HT1080 (cell line): Measurements from ENCODE around the gene SORCS3. TPM values are rescaled to one million over a fixed set of nuclear protein-coding genes. Genes with fewer than 3 reads are reported as not detected.
A peak's percentile ranks its signal among the peaks of the same experiment; 100 is the strongest.

Source experiments
- DNase-seq: peaks from one replicate; pipeline ENCODE4 v3.0.0-alpha.2; 2015; ENCODE audit warnings: low read depth
- total RNA-seq: library from RNA; depleted of rRNA; stranded (reverse); fragments of >200 nt; shearing (Covaris generic); gene quantifications from 2 replicates; pipeline ENCODE4 v1.2.3, GENCODE V29; 2014

SORCS3 gene
- total RNA-seq, 1 experiment from 2014 or later, result 0.05 TPM

DNA sequence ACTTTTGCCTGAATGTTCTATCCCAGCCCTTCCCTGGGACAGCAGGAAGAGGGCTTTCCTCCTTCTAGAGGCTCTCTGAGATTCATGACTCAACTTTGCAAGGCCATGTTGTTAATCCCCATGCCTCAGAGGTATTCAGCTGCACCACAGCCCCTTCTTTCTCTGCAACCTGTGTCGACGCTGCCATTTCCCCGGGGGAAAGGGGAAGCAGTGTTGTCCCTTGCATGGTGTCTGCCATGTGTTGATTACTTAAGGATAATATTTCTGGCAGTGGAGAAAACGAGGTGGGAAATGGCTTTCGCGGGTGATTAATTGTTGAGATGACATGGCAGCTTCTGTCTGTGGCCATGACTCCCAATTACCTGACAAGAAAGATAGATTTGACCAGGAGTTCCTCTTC, 133.1 kb downstream of the SORCS3 start:
- DNase-seq, result peak; percentile 43

DNA sequence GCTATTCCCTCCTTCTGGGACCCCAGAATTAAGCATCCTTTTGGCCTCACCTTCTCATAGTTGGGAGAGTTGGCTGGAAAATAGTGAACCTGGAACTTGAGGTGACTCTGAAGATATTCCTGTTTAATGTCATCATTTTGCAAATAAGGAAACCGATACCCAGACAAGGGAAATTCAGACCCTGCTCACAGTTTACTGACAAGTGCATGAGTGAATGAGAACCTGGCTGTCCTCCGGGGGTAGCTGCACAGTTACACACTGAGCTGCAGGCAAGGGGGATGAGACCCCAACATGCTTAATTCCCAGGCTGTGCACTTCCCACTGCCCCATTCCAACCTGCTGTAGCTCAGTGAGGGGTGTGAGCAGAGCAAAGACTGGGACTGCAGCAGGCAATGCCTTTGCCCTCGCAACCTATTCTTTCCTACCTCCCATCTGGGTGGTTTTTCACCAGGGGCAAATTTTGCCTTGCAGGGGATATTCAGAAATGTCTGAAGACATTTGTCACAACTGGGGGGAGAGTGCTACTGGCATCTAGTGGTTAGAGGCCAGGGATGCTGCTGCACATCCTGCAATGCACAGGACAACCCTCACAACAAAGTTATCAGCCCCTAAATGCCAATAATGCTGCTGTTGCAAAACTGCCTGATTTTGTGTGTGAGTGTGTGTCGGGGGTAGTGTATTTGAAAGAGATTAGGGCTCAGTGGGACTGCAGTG, 136.2 kb downstream of the SORCS3 start:
- DNase-seq, result no peak

DNA sequence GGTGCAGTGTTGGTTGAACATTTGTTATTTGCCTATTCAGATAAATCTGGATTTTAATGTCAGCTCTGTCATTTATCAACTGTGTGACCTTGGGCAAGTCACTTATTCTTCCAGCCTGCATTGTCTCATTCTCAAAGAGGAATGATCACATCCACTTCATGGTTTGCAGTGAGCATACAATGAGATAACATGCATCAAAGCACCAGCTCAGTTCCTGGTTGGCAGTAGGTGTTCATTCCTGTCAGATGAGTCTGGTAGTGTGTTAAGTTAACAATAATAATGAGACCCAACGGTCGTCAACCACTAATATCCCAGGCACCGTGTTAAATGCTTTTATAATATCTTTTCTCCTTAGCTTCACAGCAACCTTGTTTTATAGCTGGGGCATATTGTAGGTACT, 137.3 kb downstream of the SORCS3 start:
- peak; percentile 13 for DNase-seq

DNA sequence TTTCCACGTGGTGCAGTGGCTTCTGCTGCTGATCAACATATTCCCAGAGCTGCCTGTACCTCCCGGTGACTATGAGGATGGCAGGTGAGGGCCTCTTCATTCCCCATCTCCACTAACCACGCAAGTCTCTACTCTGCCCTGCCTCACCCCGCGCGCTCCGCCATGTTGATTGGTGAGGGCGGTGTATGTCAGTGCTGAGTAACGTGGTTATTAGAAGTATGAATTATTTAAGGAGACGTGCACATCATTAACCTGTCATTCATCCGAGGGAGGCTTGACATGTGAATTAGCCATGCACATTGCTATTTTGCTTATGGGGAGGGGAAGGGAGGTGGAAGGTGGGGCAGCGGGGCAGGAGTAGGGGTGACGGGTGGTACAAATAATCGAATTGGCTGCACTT, 138.6 kb downstream of the SORCS3 start:
- no peak for DNase-seq

DNA sequence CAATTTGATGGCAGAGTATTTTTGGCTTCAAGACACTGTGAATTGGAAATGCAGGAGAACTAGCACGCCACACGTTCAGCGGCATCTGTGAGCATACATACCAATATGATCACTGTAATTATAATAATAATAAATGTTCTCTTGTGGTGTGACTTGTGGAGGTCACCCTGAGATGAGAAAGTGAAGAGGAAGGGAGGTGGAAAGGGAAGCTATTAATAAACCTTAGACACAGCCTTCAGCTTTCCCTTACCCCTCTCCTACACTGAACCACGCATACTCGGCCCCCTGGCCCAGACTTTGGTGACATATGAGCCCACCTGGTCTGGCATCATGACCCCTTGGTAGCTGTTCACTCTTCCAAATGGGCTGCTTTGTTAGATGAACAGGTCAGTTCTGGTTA, 139.1 kb downstream of the SORCS3 start:
- DNase-seq, result no peak

DNA sequence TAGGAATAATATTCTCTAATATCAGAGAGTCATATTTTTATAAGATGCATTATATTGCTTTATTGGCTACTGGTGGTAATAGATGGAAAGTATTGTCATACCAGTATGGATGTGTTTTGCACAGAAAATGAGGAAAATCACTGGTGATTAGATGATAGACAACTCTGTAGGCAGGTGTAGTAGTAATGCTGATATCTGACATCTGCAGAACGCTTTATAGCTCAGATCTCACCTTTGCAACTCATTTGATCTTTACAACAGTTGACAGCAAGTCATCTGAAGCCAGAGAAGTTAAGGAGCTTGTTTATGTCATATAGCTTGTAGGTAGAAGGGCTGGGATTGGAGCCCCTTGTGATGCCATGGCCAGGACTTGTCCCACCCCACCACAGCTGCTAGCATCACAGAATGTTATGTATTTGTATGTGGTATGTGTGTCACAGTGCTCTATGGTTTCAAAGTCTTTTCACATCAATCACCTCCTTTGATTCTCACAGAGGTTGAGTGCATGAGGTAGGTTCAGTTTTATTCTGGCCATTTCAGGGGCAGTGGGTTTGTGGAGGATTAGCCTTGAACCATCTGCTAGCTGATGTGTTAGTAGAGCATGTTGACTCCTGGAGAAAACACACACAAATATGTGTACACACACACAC, 140.0 kb downstream of the SORCS3 start:
- no peak for DNase-seq

DNA sequence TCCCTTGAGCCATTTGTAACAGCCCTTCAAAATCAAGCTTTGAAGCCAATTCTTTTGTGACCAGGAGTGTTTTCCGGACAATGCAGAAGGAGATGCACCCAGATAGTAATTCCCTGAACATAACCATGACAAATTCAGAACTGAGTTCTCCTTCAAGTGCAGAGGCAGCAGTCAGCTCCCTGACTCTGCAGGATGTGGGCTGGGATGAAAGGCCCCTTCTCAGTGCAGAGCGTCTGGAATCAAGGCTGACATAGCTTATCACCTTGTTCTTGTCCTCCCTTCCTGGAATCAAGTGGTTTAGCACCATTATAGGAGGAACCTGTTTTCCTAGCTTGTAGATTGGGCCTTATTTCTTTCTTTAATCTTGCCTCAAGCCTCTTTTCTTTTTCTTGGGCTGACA, 143.4 kb downstream of the SORCS3 start:
- DNase-seq, result no peak

DNA sequence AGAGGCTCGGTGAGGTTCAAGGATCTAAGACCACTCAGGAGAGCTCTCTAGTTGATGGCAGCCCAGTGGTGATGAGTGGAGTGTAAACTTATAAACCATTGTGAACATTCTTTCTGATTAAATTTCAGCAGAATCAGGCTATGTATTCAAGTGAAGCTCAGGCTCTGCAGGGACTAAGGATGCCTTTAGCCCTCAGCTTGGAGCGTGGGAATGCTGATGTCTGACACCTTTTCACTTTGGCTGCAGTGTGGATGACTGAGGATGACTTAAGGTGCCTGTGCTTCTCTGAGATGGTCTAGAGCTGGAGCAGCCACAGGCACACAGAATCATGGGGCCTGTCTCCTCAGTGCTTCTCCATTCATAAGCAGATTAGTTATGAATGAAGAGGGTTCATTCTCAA, 150.4 kb downstream of the SORCS3 start:
- no peak for DNase-seq

DNA sequence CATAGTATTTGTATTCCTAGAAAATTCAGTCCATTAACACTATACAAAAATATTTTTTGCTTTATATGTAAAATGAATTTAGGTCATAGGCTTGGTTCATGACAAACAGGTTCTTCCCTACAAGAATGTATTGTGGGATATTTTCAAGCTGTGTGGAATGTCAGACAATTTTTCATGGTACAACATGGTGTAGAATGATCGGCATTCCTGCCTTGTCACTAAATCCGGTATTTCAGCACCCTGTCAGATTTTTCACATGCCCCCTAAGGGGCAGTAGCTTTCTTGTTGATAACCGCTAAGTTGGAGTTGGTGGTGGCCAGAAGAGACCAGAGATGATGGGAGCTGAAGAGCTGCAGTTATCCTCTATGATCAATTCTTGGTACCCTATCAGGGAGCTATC, 154.3 kb downstream of the SORCS3 start:
- no peak for DNase-seq

DNA sequence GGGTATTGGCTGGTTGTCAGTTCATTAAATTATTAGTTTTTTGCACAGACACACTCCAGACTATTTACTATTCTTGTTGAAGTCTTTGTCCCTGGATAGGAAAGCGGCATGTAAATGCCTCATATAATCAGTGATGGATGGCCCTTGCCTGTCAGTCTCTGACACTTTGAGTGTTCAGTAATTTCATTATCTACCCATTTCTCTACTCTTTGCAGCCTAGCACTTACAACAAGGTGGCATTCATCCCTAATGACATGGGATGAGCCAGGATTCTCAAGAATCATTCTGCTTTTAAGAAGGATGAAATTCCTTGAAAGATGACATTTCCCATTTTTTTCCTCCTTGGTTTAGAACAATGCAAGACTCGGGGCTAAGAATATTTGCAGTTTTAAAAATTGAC, 155.7 kb downstream of the SORCS3 start:
- no peak for DNase-seq

DNA sequence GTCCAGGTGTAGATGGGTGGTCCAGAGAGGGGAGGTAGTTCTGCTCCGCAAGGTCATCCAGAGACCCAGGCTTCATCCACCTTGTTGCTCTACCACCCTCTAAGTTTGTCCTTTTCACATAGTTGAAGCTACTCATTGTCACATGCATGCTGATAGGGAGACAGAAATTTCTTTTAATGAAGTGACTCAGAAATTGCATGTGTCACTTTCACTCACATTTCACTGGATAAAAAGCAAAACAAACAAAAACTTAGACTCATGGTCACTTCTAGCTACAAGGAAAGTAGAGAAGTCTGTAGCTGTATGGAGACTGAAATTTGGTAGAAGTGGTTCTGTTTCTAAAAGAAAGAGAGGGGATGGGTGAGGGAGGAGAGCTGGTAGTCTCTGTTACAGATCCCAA, 161.9 kb downstream of the SORCS3 start:
- peak; percentile 12 for DNase-seq

DNA sequence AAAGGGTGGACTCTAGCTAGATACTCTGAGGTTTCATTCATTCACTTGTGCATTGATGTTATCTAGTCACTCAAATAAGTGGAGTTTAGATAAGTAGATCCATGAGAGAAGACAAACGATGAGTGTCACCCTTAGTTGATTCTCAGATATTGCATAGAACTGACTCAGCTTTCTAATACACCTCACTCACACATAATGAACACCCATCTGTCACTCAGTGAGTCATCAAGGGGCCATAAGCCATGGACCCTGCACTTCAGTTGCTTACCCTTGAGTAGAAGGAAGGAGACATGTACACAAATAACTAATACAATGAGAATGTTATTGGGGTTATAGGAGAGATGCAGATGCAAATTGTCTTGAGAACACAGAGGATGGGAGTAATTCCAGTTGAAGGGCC, 163.8 kb downstream of the SORCS3 start:
- DNase-seq, result peak; percentile 43

DNA sequence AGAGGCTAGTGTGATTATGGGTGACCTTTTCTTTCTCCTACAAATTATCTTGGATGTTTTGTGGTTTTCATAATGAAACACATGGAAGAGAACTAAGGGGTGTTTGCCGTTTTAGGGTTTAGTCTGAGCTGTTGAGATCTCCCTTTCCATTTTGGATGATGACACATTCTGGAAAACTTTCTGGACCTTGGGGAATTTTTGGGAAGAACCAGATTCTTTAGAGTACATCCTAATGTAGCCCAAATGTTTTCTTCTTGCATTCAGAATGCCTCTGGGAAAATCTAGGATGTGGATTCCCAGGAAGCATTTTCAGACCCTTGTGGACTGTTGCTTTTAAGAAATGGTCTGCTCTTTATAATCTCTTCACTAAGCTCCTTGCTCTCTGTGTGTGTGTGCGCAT, 165.7 kb downstream of the SORCS3 start:
- no peak for DNase-seq

DNA sequence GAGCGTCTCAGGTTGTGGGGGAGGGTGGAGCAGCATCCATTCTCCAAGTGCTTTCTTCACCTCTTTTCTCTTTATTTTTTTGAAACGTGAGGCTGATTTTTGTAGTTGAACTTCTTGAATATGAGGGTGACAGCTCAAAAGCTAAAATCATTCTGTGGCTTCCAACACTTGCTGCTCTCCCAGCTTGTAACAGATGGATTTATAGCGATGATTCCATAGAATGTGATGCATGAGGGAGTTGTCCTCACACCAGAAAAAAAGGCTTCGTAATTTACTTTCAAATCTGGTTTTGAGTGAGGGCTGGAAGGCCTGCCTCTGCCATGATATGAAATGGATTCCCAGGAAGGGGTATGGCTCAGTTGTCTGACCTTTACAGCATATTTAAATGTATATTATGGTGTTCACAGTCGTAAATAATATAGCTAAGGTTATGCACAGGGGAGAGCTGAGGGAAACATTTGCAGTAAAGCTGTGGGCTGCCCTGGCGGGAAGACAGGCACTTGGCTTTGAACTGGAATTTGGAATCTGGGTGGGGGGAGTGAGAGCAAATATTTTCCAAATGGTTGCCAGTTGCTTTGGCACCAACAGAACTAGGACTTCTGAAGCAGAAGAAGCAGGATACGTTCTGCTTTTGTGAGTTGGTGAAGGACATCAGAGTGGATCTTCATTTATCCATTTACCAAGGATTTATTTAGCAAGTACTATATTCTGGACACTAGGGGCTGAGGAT, 166.7 kb downstream of the SORCS3 start:
- no peak for DNase-seq

DNA sequence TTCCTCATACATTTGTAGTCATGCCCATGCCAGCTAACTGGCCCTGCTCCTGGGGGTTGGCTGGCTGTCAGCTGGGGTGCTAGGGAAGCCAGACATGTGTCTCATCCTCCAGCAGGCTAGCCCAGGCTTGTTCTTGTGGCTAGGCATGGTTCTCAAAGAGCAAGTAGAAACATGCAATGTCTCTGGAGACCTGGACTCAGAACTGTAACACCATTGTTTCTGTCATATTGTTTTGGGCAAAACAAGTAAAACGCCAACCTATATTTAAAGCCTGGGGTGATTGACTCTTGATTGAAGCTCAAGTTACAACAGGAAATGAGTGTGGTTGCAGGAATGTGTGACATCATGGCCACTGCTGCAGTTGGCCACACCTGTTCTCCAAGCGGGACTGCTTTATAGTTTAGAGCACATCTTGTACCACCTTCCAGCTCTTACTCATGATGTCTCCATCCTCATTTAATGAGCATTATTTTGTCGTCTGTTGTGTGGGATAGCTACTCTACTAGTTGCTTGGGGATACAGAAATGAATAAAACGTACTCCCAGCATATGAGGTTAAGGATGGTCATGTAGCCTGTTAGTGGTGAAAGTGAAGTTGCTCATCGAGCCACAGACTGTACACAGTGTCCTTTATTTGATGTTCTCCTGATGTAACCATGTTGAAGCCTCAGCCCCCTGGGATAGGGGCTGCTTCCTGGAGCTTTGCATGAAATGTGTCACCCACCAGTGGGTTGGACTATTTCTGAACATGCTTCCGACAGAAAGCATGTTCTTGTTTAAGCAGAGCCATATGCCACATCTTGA, 168.4 kb downstream of the SORCS3 start:
- peak; percentile 96 for DNase-seq

DNA sequence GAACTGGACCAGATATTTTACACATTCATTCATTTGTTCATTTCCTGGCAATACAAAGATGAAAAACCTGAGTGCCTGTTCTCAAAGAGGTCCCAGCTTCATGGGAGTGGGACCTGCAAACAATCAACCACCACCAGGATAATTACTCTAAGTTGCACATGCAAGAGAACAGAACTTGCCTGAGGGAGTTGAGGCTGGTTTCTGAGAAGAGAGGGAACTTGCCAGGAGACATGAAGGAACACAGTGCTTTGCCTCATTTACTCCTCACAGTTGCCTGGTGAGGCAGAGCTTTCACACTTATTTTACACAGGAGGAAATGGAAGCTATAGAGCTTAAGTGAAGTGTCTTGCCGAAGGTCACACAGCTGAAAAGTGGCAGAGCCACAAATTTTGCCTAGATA, 170.1 kb downstream of the SORCS3 start:
- no peak for DNase-seq

DNA sequence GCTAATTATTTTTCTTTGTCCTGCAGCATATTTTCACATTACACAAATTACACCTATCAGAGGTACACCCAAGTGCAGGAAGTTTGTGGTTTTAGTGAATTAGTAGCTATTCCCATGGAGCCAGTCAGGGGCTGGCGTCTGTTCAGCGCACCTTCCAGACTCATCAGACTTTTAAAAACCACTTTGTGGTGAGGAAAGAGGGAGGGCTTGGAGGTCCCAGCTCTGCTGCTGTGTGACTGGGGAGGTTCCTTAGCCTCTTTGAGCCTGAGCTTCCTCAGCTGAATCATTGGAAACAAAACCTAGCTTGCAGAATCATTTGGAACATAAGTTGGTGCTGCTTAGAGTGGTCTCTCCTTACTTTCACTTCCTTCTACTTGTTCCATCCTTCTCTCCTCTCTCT, 175.4 kb downstream of the SORCS3 start:
- DNase-seq, result peak; percentile 76

DNA sequence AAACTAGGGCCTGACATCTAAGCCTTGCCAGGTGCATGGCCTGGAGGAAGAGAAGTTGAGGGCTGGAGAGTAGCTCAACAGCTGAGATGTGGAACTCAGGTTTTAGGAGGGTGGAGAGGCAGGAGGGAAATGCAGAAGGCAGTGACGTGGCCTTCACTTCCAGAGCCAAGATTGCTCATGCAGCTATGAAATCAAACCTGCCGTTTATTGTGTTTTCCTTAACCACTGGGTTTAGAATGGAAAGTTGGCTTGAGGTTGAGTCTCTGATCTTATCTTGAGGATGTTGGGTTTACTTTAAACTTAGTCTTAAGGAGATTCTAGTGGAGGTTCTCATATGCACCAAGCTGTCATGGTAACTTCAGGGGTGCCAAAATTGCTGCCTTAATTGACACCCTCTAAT, 178.6 kb downstream of the SORCS3 start:
- DNase-seq, result peak; percentile 62

DNA sequence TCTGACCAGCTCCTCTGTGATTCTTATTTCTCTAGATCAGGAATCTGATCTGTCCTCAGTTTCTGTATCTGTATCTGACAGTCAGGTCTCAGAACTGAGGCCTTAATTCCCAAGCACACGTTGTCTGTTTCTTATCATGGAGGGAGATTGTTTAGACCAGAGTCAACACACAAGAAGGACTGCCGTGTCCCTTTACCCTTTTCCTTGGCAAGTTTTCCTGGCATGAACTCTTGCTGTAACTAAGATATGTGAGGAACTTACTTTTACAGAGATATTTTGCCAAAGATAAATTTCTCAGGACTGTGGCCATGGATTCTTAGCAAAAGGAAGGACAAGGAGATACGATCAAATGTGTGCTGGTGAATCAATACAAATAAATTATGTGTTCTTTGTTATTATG, 181.0 kb downstream of the SORCS3 start:
- DNase-seq, result no peak

DNA sequence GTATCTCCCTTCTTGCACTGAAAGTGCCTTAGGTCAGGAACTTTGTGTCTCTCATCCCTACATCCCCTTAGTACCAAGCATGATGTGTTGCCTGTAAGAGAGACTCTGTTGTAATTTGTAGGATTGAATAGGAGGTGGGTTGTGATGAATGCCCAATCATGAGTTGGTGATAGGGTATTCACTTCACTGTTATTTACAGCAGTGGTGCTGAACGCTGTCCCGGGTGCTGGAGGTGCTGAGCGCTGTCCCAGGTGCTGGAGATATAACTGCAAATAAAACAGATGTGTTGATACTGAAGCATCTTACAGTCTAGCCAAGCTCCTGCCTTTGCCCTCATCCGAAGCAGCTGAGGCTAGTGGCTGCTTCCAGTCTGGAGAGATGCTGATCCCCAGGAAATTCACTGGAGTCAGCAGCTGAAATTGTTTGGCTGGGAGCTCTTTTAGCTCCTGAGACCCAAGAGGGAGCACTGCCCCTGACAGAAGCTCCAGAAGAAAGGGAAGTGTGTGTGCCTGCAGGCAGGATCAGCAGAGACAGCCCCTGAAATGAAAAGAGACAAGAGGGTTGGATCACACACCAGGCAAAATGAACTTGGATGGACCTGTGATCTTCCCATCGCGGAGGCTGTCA, 183.4 kb downstream of the SORCS3 start:
- peak; percentile 36 for DNase-seq

DNA sequence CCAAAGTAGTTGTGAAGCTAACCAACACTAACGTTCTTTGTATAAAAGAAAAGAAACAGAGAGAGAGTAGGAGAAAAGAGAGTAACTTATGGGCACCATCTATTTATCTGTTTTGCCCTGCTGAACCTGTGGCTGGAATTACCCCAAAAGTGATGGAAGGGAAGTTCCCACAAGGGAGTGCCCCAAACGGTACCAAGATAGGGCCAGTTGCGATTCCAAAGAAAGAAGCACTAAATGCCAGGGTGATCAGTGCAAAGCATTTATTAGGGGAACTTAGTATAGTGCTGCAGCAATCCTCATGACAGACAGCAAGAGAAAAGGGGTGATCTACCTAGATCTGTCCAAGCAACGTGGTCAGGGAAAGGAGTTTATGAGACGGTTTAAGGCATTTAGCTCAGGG, 190.2 kb downstream of the SORCS3 start:
- DNase-seq, result no peak
